Activated naive CD4-positive, alpha-beta T cell treated with anti-CD3 and anti-CD28 coated beads, Interleukin-2, amount 50 U/mL, for 24 hours (primary cell): ENCODE data around the gene DENND1A.
"Not testable (repeated sequence)": the region's sequence is repeated elsewhere in the genome, so short reads cannot be mapped to it uniquely, and the experiment has no call there.

Source experiments
- H3K27ac Mint-ChIP-seq: one replicate; pipeline ENCODE4 v1.8.0; 2021; ENCODE audit warnings: mild to moderate bottlenecking, mixed read lengths
- H3K27me3 Mint-ChIP-seq: one replicate; pipeline ENCODE4 v1.8.0; 2021; ENCODE audit warnings: mixed read lengths
- H3K36me3 Mint-ChIP-seq: one replicate; pipeline ENCODE4 v1.8.0; 2021; ENCODE audit warnings: mixed read lengths
- H3K4me1 Mint-ChIP-seq: one replicate; pipeline ENCODE4 v1.8.0; 2021; ENCODE audit warnings: mixed read lengths
- H3K4me3 Mint-ChIP-seq: one replicate; pipeline ENCODE4 v1.8.0; 2021; ENCODE audit warnings: mild to moderate bottlenecking, mixed read lengths
- H3K9me3 Mint-ChIP-seq: one replicate; pipeline ENCODE4 v1.8.0; 2021; ENCODE audit warnings: mixed read lengths

Gene DENND1A

DNA sequence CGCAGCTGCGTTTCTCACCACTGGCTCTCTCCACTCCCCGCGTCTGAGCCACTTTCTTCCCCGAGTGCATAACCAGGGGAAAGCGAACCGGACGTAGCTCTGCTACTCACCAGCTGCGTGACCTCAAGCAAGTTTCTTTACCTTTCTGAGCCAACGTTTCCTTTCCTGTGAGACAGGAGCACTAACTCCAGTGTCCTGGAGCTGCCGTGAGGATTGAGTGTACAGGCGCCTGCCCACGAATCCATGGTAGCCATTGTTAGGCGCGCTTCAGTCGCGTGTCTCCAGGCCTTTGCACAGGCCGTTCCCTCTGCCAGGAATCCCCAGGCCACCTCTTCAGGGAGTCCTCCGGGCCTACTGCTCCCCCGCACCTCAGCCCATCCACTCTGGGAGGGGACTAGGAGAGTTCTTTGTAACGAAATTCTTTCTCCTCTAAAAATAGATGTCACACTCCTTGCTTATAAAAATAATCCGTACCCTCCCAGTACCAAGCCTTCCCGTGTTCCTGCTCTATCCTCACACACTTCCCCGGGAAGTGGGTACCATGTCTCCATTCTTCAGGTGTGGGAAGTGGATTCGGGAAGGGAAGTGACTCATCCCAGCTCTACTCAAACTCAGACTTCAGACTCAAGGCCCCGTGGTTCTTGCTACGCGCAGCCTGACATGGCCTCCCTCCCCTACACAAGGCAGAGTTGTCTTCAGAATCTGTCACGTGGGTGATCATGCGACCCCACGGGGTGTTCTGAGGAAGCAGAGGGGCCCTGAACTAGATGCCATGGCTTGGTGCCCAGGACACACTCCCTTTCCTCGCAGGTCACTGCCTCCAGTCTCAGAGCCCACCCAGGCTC is 590.0 kb downstream of the DENND1A start:
- no peaks in the 10 kb centered on the region for H3K27me3 Mint-ChIP-seq
- H3K9me3 Mint-ChIP-seq = no peaks in the 10 kb centered on the region
- H3K27ac Mint-ChIP-seq = peak overlapping the region; percentile 89
- H3K4me3 Mint-ChIP-seq = peak overlapping the region; percentile 86
- no peaks in the 10 kb centered on the region for H3K36me3 Mint-ChIP-seq
- H3K4me1 Mint-ChIP-seq = peaks cover 42% of the 10 kb centered on the region

DNA sequence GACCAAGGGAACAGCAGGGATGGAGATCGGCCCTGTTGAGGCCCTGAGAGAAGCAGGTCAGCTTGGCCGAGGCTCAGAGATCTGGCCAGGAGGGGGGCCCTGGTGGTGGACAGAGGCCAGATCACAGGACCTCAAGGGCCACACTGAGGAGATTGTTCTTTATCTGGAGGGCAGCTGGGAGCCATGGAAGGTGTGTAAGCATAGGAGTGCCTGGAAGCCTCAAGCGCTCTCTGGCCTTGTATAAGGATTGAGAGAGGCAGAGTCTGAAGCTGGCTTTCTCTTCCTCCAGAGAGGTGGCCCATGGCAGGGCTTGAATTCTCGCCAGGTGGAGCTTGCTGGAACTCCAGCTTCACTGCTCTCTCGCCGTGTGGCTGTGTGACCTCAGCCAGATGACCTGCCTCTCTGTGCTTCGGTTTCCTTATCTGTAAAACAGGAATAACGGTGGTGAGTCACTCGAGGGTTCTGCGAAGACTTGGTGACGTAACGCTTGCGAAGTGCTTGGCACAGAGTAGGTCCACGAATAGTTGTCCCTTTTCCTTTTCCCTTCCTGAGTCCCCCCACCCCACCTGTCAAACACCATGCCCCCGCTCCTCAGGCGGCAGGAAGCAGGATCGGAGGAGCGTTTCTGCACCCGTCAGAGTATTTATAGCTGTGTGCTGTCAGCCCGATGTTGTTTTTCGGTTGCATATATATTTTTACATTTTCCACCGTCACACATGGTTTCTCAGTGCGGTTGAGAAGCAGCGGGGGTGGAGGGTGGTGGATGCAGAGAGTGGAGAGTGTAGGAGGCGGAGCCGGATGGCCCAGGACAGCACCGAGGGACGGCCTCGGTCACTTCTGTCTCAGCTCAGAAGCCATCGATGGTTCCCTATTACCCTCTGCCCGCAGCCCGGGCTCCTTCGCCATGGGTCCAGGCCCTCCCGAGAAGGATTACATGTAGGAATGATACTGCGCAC is 590.9 kb downstream of the DENND1A start:
- Mint-ChIP-seq H3K4me3 (peak overlapping the region; percentile 86), H3K36me3 (no peaks in the 10 kb centered on the region), H3K4me1 (peaks cover 42% of the 10 kb centered on the region), H3K27ac (peak overlapping the region; percentile 89), H3K27me3 (no peaks in the 10 kb centered on the region), H3K9me3 (no peaks in the 10 kb centered on the region)

- Mint-ChIP-seq H3K4me3 (no peak overlapping the region), H3K4me1 (peaks cover 44% of the 10 kb centered on the region), H3K36me3 (no peaks in the 10 kb centered on the region), H3K27me3 (no peaks in the 10 kb centered on the region), H3K27ac (no peak overlapping the region), H3K9me3 (no peaks in the 10 kb centered on the region)
Observed at GRCh38 chr9:123337971-123338370, 592.0 kb downstream of the DENND1A start.

GRCh38 chr9:123336959-123337358 is 593.0 kb downstream of the DENND1A start:
- no peak overlapping the region for H3K4me3 Mint-ChIP-seq
- H3K27ac Mint-ChIP-seq = no peak overlapping the region
- no peaks in the 10 kb centered on the region for H3K9me3 Mint-ChIP-seq
- H3K27me3 Mint-ChIP-seq = no peaks in the 10 kb centered on the region
- no peaks in the 10 kb centered on the region for H3K36me3 Mint-ChIP-seq
- peaks cover 46% of the 10 kb centered on the region for H3K4me1 Mint-ChIP-seq

GRCh38 chr9:123336449-123336848 is 593.5 kb downstream of the DENND1A start:
- H3K27me3 Mint-ChIP-seq = no peaks in the 10 kb centered on the region
- peaks cover 41% of the 10 kb centered on the region for H3K4me1 Mint-ChIP-seq
- no peaks in the 10 kb centered on the region for H3K9me3 Mint-ChIP-seq
- H3K4me3 Mint-ChIP-seq = no peak overlapping the region
- no peaks in the 10 kb centered on the region for H3K36me3 Mint-ChIP-seq
- H3K27ac Mint-ChIP-seq = no peak overlapping the region

DNA sequence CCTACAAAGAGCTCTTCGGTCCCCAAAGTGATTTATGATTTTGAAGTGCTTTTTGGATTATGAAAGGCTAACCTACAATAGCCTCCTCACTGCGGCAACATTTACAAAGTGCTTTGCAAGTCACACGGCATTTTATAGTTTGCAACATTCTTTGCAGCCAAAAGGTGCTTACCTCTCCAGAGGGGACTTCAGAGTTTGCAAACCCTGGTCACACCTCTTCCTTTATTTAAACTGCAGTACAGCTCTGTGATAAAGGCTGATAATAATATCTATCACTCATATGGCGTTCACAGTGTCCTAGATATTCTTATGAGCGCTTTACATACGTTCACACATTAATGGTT is 594.0 kb downstream of the DENND1A start:
- Mint-ChIP-seq H3K9me3 (no peaks in the 10 kb centered on the region), H3K27ac (no peak overlapping the region), H3K36me3 (no peaks in the 10 kb centered on the region), H3K4me1 (peaks cover 36% of the 10 kb centered on the region), H3K27me3 (no peaks in the 10 kb centered on the region), H3K4me3 (no peak overlapping the region)

DNA sequence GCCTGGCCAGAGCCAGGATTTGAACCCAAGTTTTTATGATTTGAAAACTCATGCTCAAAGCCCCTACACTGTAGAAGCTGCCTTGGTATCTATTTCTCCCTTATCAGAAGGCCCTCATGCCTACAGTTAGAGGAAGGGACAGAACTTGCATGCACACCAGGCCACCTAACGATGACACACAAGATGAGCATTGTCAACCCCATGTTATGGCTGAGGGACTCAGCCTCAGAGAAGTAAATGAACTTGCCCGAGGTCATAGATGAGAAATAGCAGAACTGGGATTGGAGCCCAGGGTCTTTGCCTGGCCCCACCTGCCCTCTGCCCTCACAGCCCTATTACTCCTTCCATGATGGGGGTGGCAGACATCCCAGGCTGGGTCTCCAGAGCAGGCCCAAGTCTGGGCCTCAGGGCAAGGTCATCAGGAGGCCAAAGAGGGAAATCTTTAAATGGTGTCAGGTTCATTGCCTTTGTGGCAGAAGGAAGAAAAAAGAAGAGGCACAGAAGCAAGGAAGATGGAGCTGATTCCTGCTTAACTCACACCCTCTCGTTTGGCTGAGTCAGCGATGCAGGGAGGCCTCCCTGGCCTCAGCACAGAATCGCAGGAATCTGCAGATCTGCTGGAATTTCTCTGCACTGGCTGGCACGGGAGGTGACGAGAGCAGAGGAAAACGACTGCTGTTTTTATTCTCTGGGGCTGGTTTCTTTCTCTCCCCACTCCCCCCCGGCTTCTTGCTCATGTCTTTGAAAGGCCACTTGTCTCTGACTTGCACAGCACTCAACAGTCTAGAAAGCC is 594.5 kb downstream of the DENND1A start:
- no peak overlapping the region for H3K27ac Mint-ChIP-seq
- H3K36me3 Mint-ChIP-seq = no peaks in the 10 kb centered on the region
- H3K4me3 Mint-ChIP-seq = no peak overlapping the region
- no peaks in the 10 kb centered on the region for H3K27me3 Mint-ChIP-seq
- H3K4me1 Mint-ChIP-seq = peaks cover 30% of the 10 kb centered on the region
- no peaks in the 10 kb centered on the region for H3K9me3 Mint-ChIP-seq

GRCh38 chr9:123334639-123335038 is 595.3 kb downstream of the DENND1A start:
- H3K27ac Mint-ChIP-seq = no peak overlapping the region
- no peak overlapping the region for H3K4me3 Mint-ChIP-seq
- peaks cover 23% of the 10 kb centered on the region for H3K4me1 Mint-ChIP-seq
- H3K9me3 Mint-ChIP-seq = no peaks in the 10 kb centered on the region
- no peaks in the 10 kb centered on the region for H3K36me3 Mint-ChIP-seq
- H3K27me3 Mint-ChIP-seq = no peaks in the 10 kb centered on the region

DNA sequence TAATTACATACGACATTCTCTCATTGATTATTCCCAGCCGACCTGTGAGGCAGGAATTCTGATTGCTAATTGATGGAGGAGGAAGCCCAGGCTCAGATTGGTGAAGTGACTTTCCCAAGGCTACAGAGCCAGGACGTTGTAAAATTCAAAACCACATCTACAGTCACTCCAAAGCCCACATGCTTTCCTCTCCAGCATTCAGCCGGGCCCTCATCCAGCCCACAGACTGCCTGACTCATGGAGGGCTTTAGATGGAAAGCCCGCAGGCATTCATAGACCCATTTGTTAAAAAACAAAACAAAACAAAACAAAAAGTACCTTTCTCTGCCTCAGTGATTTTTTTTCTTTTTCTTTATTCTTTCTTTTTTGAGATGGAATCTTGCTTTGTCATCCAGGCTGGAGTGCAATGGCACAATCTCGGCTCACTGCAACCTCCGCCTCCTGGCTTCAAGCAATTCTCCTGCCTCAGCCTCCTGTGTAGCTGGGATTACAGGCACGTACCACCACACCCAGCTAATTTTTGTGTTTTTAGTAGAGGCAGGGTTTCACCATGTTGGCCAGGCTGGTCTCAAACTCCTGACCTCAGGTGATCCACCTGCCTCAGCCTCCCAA is 596.8 kb downstream of the DENND1A start:
- H3K9me3 Mint-ChIP-seq, H3K27me3 Mint-ChIP-seq, H3K36me3 Mint-ChIP-seq, H3K4me3 Mint-ChIP-seq: not testable (repeated sequence)
- Mint-ChIP-seq H3K27ac (peak overlapping the region; percentile 73), H3K4me1 (peaks cover 12% of the 10 kb centered on the region)

DNA sequence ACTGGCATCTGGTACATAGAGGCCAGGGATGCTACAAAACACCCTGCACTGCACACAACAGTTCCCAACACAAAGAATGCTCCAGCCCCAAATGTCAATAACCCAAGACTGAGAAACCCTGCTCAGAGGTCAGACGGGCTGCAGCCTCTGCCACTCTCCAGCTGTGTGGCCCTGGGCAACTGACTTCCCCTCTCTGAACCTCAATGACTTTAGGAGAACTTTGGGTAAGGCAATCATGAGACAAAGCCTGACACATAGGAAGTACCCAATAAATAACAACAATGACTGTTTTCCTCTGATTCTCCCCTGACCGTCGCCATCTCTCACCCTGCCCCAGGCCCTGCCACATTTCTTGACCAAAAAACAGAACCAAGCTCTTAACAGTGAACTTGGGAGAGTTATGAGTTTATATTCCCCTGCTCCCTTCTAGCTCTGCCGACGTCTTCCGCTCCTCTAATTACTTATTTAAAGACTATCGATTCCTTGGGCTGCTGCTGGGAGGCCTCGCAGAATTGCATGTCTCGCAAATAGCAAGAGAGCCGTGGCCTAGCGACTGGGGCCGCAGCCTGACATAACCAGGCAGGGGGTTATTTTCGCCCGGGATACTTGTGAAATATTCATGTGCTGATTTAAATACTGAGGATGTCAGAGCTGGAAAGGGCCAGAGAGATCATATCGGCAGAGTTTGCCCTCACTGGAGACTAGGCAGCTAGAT is 598.4 kb downstream of the DENND1A start:
- no peaks in the 10 kb centered on the region for H3K36me3 Mint-ChIP-seq
- H3K4me1 Mint-ChIP-seq = peaks cover 10% of the 10 kb centered on the region
- H3K27ac Mint-ChIP-seq = no peak overlapping the region
- no peak overlapping the region for H3K4me3 Mint-ChIP-seq
- H3K27me3 Mint-ChIP-seq = no peaks in the 10 kb centered on the region
- H3K9me3 Mint-ChIP-seq = no peaks in the 10 kb centered on the region
